Tibial nerve (tissue), 4 donors: Measurements from ENCODE around the gene VSIR. TPM values are rescaled to one million over a fixed set of nuclear protein-coding genes. Genes with fewer than 3 reads are reported as not detected.
A peak's percentile ranks its signal among the peaks of the same experiment; 100 is the strongest.

Experiments
- DNase-seq, 2 donors: peaks; one replicate each; pipeline ENCODE4 v3.0.0-alpha.2; 2019; ENCODE audit warnings: low spot score in 2 of 2
- H3K27ac ChIP-seq, 4 donors: fragments of 200-600 bp; sonication (generic) in 3 of 4; one replicate each; pipeline ENCODE4 v1.5.1; 2017 to 2019; ENCODE audit warnings: mild to moderate bottlenecking in 1 of 4
- H3K27me3 ChIP-seq, 2 donors: fragments of 200-600 bp; sonication (generic) in 1 of 2; one replicate each; pipeline versions ENCODE4 v1.5.1 to v1.6.0; 2017 to 2019
- H3K36me3 ChIP-seq, 3 donors: fragments of 200-600 bp; sonication (generic); one replicate each; pipeline ENCODE4 v1.5.1; 2018 to 2019
- H3K4me1 ChIP-seq, 4 donors: fragments of 200-600 bp; sonication (generic) in 3 of 4; one replicate each; pipeline ENCODE4 v1.5.1; 2017 to 2019
- H3K4me3 ChIP-seq, 4 donors: fragments of 200-600 bp; sonication (generic) in 3 of 4; one replicate each; pipeline ENCODE4 v1.5.1; 2017 to 2019; ENCODE audit warnings: mild to moderate bottlenecking in 1 of 4, moderate library complexity in 1 of 4
- H3K9me3 ChIP-seq, 4 donors: fragments of 200-600 bp; sonication (generic) in 3 of 4; one replicate each; pipeline ENCODE4 v1.5.1; 2017 to 2019
- CTCF ChIP-seq, 5 experiments: fragments of 200-600 bp in 3 of 5; fragments of 450-650 bp in 2 of 5; sonication (generic) in 3 of 5; IDR thresholded peaks; one replicate each; pipeline ENCODE4 v1.5.1; 2016 to 2019; ENCODE audit warnings: antibody characterized with exemption in 5 of 5, mild to moderate bottlenecking in 3 of 5, moderate library complexity in 2 of 5
- EP300 ChIP-seq, 2 donors: sonication (generic); formaldehyde crosslinking; IDR thresholded peaks; one replicate each; pipeline ENCODE4 v1.6.1; 2017; ENCODE audit warnings: antibody characterized with exemption in 2 of 2, mild to moderate bottlenecking in 1 of 2
- POLR2A ChIP-seq, 2 donors: fragments of 450-650 bp; IDR thresholded peaks; one replicate each; pipeline ENCODE4 v1.6.1; 2017; ENCODE audit warnings: antibody characterized with exemption in 2 of 2, mild to moderate bottlenecking in 2 of 2, moderate library complexity in 2 of 2
- WGBS, 2 donors: methylation state at CpG; one replicate each; pipeline ENCODE4 v1.1.5; 2018; 5-methylcytosine and 5-hydroxymethylcytosine counted together
- total RNA-seq, 4 donors: library from RNA; depleted of rRNA; stranded (reverse); fragments of >200 nt; gene quantifications; one replicate each; pipeline ENCODE4 v1.1.0, GENCODE V29; 2016

The VSIR gene
- total RNA-seq, 4 donors from 2014 or later, result 133 to 227 (median 151) TPM

- Histone ChIP-seq H3K9me3 (no peaks in the 10 kb centered on the region), H3K4me3 (no peak overlapping the region), H3K4me1 (peaks cover 0 to 43% (median 17%) of the 10 kb centered on the region in 4 donors), H3K27me3 (no peaks in the 10 kb centered on the region), H3K36me3 (peaks cover 0 to 78% (median 23%) of the 10 kb centered on the region in 3 donors), H3K27ac (peak overlapping the region in 2 of 4 donors; percentile 68 to 70)
- 64 to 68% methylated on average over 11 to 12 of the region's 12 CpGs for WGBS, 2 donors
- no peak for DNase-seq
- TF ChIP-seq POLR2A (IDR thresholded peaks at IDR 0.05), result no peak
- TF ChIP-seq EP300 (IDR thresholded peaks at IDR 0.05), result no peak
Observed at GRCh38 chr10:71816421-71816851, 43.1 kb upstream of the VSIR start.

GRCh38 chr10:71815515-71816130, 42.3 kb upstream of the VSIR start:
- Histone ChIP-seq H3K9me3 (no peaks in the 10 kb centered on the region), H3K27ac (peak overlapping the region in 2 of 4 donors; percentile 68 to 70), H3K4me1 (peaks cover 0 to 43% (median 17%) of the 10 kb centered on the region in 4 donors), H3K4me3 (no peak overlapping the region), H3K27me3 (no peaks in the 10 kb centered on the region), H3K36me3 (peaks cover 0 to 70% (median 23%) of the 10 kb centered on the region in 3 donors)
- DNase-seq, result no peak
- 79 to 89% methylated on average over 15 of the region's 15 CpGs for WGBS, 2 donors
- TF ChIP-seq EP300 (IDR thresholded peaks at IDR 0.05) (no peak), POLR2A (IDR thresholded peaks at IDR 0.05) (no peak), CTCF (IDR thresholded peaks at IDR 0.05) (no peak)

- WGBS, 2 donors, result 85 to 90% methylated on average over 18 of the region's 26 CpGs
- Histone ChIP-seq H3K27ac (peak overlapping the region in 2 of 4 donors; percentile 68 to 70), H3K4me3 (no peak overlapping the region), H3K9me3 (no peaks in the 10 kb centered on the region), H3K4me1 (peaks cover 0 to 43% (median 17%) of the 10 kb centered on the region in 4 donors), H3K36me3 (peaks cover 0 to 63% (median 22%) of the 10 kb centered on the region in 3 donors), H3K27me3 (no peaks in the 10 kb centered on the region)
- no peak for DNase-seq
- peak in 1 of 5 experiments; percentile 18 for TF ChIP-seq CTCF (IDR thresholded peaks at IDR 0.05)
- no peak for TF ChIP-seq POLR2A (IDR thresholded peaks at IDR 0.05)
- TF ChIP-seq EP300 (IDR thresholded peaks at IDR 0.05), result no peak
Observed at GRCh38 chr10:71814922-71815411, 41.6 kb upstream of the VSIR start.

- H3K36me3 ChIP-seq, result peaks cover 0 to 44% (median 11%) of the 10 kb centered on the region in 3 donors
- no peaks in the 10 kb centered on the region for H3K9me3 ChIP-seq
- TF ChIP-seq EP300 (IDR thresholded peaks at IDR 0.05) (no peak), POLR2A (IDR thresholded peaks at IDR 0.05) (no peak), CTCF (IDR thresholded peaks at IDR 0.05) (no peak)
- H3K4me1 ChIP-seq, result peaks cover 0 to 30% (median 14%) of the 10 kb centered on the region in 4 donors
- no peak for DNase-seq
- H3K4me3 ChIP-seq, result no peak overlapping the region
- peak overlapping the region in 1 of 4 donors; percentile 11 for H3K27ac ChIP-seq
- WGBS, 2 donors, result 45 to 100% methylated on average over 1 to 7 of the region's 11 CpGs
- H3K27me3 ChIP-seq, result no peaks in the 10 kb centered on the region
Observed at GRCh38 chr10:71812913-71813590, 39.7 kb upstream of the VSIR start.

GRCh38 chr10:71812016-71812912, 38.9 kb upstream of the VSIR start:
- Histone ChIP-seq H3K27ac (peak overlapping the region in 1 of 4 donors; percentile 11), H3K4me3 (no peak overlapping the region), H3K36me3 (peaks cover 0 to 36% (median 11%) of the 10 kb centered on the region in 3 donors), H3K4me1 (peaks cover 0 to 22% (median 10%) of the 10 kb centered on the region in 4 donors), H3K9me3 (no peaks in the 10 kb centered on the region), H3K27me3 (no peaks in the 10 kb centered on the region)
- TF ChIP-seq EP300 (IDR thresholded peaks at IDR 0.05) (peak in 1 of 2 donors; percentile 7), POLR2A (IDR thresholded peaks at IDR 0.05) (no peak), CTCF (IDR thresholded peaks at IDR 0.05) (peak; percentile 70 to 90 (median 83))
- peak; percentile 38 to 39 for DNase-seq
- WGBS, 2 donors, result 50 to 58% methylated on average over 17 to 20 of the region's 22 CpGs
